ENCODE measurements around the gene ATRIP.

Gene ATRIP

GRCh38 chr3:48416091-48416505, 30.4 kb upstream of the ATRIP start:
- TF ChIP-seq ZFX (IDR thresholded peaks at IDR 0.05) (no peak), CTCF (conservative IDR thresholded peaks at IDR 0.05) (no peak)
- no peak overlapping the region for H3K27ac ChIP-seq

GRCh38 chr3:48416546-48416945, 30.0 kb upstream of the ATRIP start:
- TF ChIP-seq ZFX (IDR thresholded peaks at IDR 0.05), result no peak
- TF ChIP-seq CTCF (conservative IDR thresholded peaks at IDR 0.05), result no peak
- no peak overlapping the region for H3K27ac ChIP-seq

- H3K27ac ChIP-seq, result no peak overlapping the region
- TF ChIP-seq CTCF (conservative IDR thresholded peaks at IDR 0.05) (no peak), ZFX (IDR thresholded peaks at IDR 0.05) (no peak)
Observed at GRCh38 chr3:48417529-48418108, 28.9 kb upstream of the ATRIP start.

GRCh38 chr3:48418140-48418539, 28.4 kb upstream of the ATRIP start:
- TF ChIP-seq CTCF (conservative IDR thresholded peaks at IDR 0.05), result no peak
- TF ChIP-seq ZFX (IDR thresholded peaks at IDR 0.05), result no peak
- no peak overlapping the region for H3K27ac ChIP-seq

- H3K27ac ChIP-seq, result no peak overlapping the region
- TF ChIP-seq CTCF (conservative IDR thresholded peaks at IDR 0.05) (no peak), ZFX (IDR thresholded peaks at IDR 0.05) (no peak)
Observed at GRCh38 chr3:48418651-48419050, 27.9 kb upstream of the ATRIP start.

GRCh38 chr3:48419149-48419548, 27.4 kb upstream of the ATRIP start:
- no peak overlapping the region for H3K27ac ChIP-seq
- no peak for TF ChIP-seq ZFX (IDR thresholded peaks at IDR 0.05)
- no peak for TF ChIP-seq CTCF (conservative IDR thresholded peaks at IDR 0.05)

GRCh38 chr3:48419597-48419996, 26.9 kb upstream of the ATRIP start:
- H3K27ac ChIP-seq, result no peak overlapping the region
- TF ChIP-seq ZFX (IDR thresholded peaks at IDR 0.05), result no peak
- TF ChIP-seq CTCF (conservative IDR thresholded peaks at IDR 0.05), result no peak

All from C4-2B (cell line).